Left renal pelvis (tissue), 4 donors: ENCODE data around the gene HLA-C. TPM values are rescaled to one million over a fixed set of nuclear protein-coding genes. Genes with fewer than 3 reads are reported as not detected.

Source experiments
- polyA plus RNA-seq, 4 donors: library from polyadenylated mRNA; unstranded; fragments of 120-200 nt; gene quantifications; one replicate each; pipeline ENCODE4 v1.2.1, GENCODE V29; 2013; ENCODE audit not compliant: insufficient read length in 4 of 4

Gene HLA-C
- polyA plus RNA-seq, 4 donors, result 72.0 to 148 (median 77.4) TPM

Other genes starting within 250 kb of the HLA-C start
- under 1 TPM in 1 of 4 donors, not detected in 3; 0.19 TPM for gene C6orf15, start 159.5 kb downstream of the HLA-C start, polyA plus RNA-seq
- gene PSORS1C1, start 157.3 kb downstream of the HLA-C start, polyA plus RNA-seq, result 1 to 10 TPM in 1 of 4 donors, under 1 TPM in 1, not detected in 2; 0.19 to 1.0 TPM
- gene CDSN, start 151.6 kb downstream of the HLA-C start, polyA plus RNA-seq, result not detected
- gene PSORS1C2, start 133.0 kb downstream of the HLA-C start, polyA plus RNA-seq, result under 1 TPM in 1 of 4 donors, not detected in 3; 0.17 TPM
- 10 to 100 TPM; 17.3 to 38.3 (median 30.1) TPM for gene CCHCR1, start 114.3 kb downstream of the HLA-C start, polyA plus RNA-seq
- 10 to 100 TPM; 17.3 to 26.0 (median 18.3) TPM for gene TCF19, start 113.5 kb downstream of the HLA-C start, polyA plus RNA-seq
- gene POU5F1, start 101.4 kb downstream of the HLA-C start, polyA plus RNA-seq, result 10 to 100 TPM in 1 of 4 donors, 1 to 10 TPM in 2, under 1 TPM in 1; 0.26 to 11.7 (median 2.6) TPM
- gene HLA-B, start 85.1 kb upstream of the HLA-C start, polyA plus RNA-seq, result 100 to 1,000 TPM; 105 to 177 (median 155) TPM
- 10 to 100 TPM in 1 of 4 donors, 1 to 10 TPM in 3; 4.4 to 12.8 (median 8.1) TPM for gene MICA, start 131.5 kb upstream of the HLA-C start, polyA plus RNA-seq
- 1 to 10 TPM in 3 of 4 donors, under 1 TPM in 1; 0.49 to 2.3 (median 1.0) TPM for gene MICB, start 226.1 kb upstream of the HLA-C start, polyA plus RNA-seq